HepG2 (cell line): Measurements from ENCODE around the gene TBRG4. TPM values are rescaled to one million over a fixed set of nuclear protein-coding genes. Genes with fewer than 3 reads are reported as not detected.

Experiments used
- ATAC-seq: fragments of 200-7000 bp; cut with Tn5 transposase; 3 replicates; pipeline ENCODE4 v1.9.1; 2020; ENCODE audit warnings: mild to moderate bottlenecking, moderate library complexity
- BruUV-seq: library from RNA; stranded (reverse); fragments of 400-500 nt; replicated peaks from 2 replicates; lab custom pipeline; 2021; lab: Mats Ljungman, UMichigan
- CTCF ChIA-PET: fragments of 300-600 bp; formaldehyde crosslinking; extraction: SDS; loops from one replicate; lab custom pipeline; 2021; ENCODE audit warnings: low total read pairs, inconsistent platforms, low intra/inter-chr PET ratio; lab: Yijun Ruan, JAX
- POLR2A ChIA-PET: fragments of 350-600 bp; sonication (Branson Sonifier 250); formaldehyde crosslinking; loops from one replicate; lab custom pipeline; 2020; ENCODE audit warnings: antibody characterized with exemption, inconsistent platforms; lab: Yijun Ruan, JAX
- DNase-seq: peaks from one replicate; pipeline ENCODE4 v3.0.0-alpha.2; 2015; ENCODE audit warnings: low spot score
- FAIRE-seq: peaks from 3 replicates; lab custom pipeline; 2011; peaks lifted over from hg19 to GRCh38; lab: Jason Lieb, UNC
- H2AFZ ChIP-seq: one replicate; pipeline ENCODE4 v1.6.1; 2011; ENCODE audit warnings: low read length, inconsistent platforms
- H3K27ac ChIP-seq: fragments of 300-600 bp; 3 replicates; pipeline ENCODE4 v1.8.0; 2011; ENCODE audit warnings: mixed run types, mild to moderate bottlenecking, mixed read lengths, low read length, inconsistent platforms; ENCODE audit not compliant: insufficient read depth; ENCODE audit errors: extremely low read length
- H3K27me3 ChIP-seq, 2 experiments: fragments of 200-600 bp in 1 of 2; 2 replicates in 1 of 2; 3 replicates in 1 of 2; pipeline versions ENCODE4 v1.6.0 to v1.8.0; 2011; ENCODE audit warnings: low read length in 2 of 2, mild to moderate bottlenecking in 2 of 2, moderate library complexity in 2 of 2, inconsistent platforms in 1 of 2; ENCODE audit not compliant: insufficient read depth in 2 of 2, control insufficient read depth in 1 of 2
- H3K36me3 ChIP-seq, 2 experiments: fragments of 200-600 bp in 1 of 2; replicated peaks in 1 of 2; 2 replicates in 1 of 2; 3 replicates in 1 of 2; pipeline versions ENCODE4 v1.5.1 to v1.8.0; 2011; ENCODE audit warnings: low read length in 2 of 2, inconsistent platforms in 1 of 2; ENCODE audit not compliant: insufficient read depth in 2 of 2, control insufficient read depth in 1 of 2
- H3K4me1 ChIP-seq: 2 replicates; pipeline ENCODE4 v1.5.1; 2012; ENCODE audit warnings: low read length, inconsistent platforms; ENCODE audit not compliant: insufficient read depth
- H3K4me2 ChIP-seq: 2 replicates; pipeline ENCODE4 v1.6.0; 2011; ENCODE audit warnings: low read depth, low read length, inconsistent platforms
- H3K4me3 ChIP-seq, 3 experiments: fragments of 200-600 bp in 1 of 3; sonication (generic), shearing (Covaris generic) in 1 of 3; replicated peaks in 1 of 3; 2 replicates each; pipeline ENCODE4 v1.5.1; 2011 to 2016; ENCODE audit warnings: low read length in 3 of 3, inconsistent platforms in 2 of 3, low read depth in 2 of 3, mild to moderate bottlenecking in 2 of 3, control low read depth in 1 of 3, mixed read lengths in 1 of 3; ENCODE audit not compliant: insufficient read depth in 1 of 3
- H3K79me2 ChIP-seq: one replicate; pipeline ENCODE4 v1.6.1; 2011; ENCODE audit warnings: low read length, inconsistent platforms; ENCODE audit not compliant: insufficient read depth
- H3K9ac ChIP-seq: 2 replicates; pipeline ENCODE4 v1.6.0; 2011; ENCODE audit warnings: mild to moderate bottlenecking, low read depth, low read length, inconsistent platforms; ENCODE audit not compliant: insufficient read depth
- H3K9me3 ChIP-seq: 2 replicates; pipeline ENCODE4 v1.5.1; 2012; ENCODE audit warnings: mild to moderate bottlenecking, low read length
- H4K20me1 ChIP-seq: 2 replicates; pipeline ENCODE4 v1.6.0; 2011; ENCODE audit warnings: inconsistent platforms, mild to moderate bottlenecking, low read length, moderate library complexity; ENCODE audit not compliant: insufficient read depth
- ARNT2 ChIP-seq: sonication (generic); formaldehyde crosslinking; IDR thresholded peaks from 2 replicates; pipeline ENCODE4 v1.8.0; 2022; ENCODE audit warnings: mild to moderate bottlenecking, low read depth, missing genetic modification reagents, moderate library complexity
- ATAD3A ChIP-seq: sonication (generic); formaldehyde crosslinking; IDR thresholded peaks from 2 replicates; pipeline ENCODE4 v1.4.0; 2020; ENCODE audit warnings: missing genetic modification reagents
- ATF7 ChIP-seq, 2 experiments: fragments of 450-650 bp in 1 of 2; sonication (generic) in 1 of 2; formaldehyde crosslinking in 1 of 2; IDR thresholded peaks; 2 replicates each; pipeline versions ENCODE4 v1.4.0 to v1.6.1; 2016 to 2020; ENCODE audit warnings: antibody characterized with exemption in 1 of 2, mild to moderate bottlenecking in 1 of 2, missing genetic modification reagents in 1 of 2
- CSRNP2 ChIP-seq: sonication (generic); formaldehyde crosslinking; conservative IDR thresholded peaks from 2 replicates; pipeline ENCODE4 v1.8.0; 2022; ENCODE audit warnings: low read depth, missing genetic modification reagents
- E2F1 ChIP-seq: sonication (generic); formaldehyde crosslinking; IDR thresholded peaks from 2 replicates; pipeline ENCODE4 v1.5.0; 2020; ENCODE audit warnings: missing genetic modification reagents
- FOXP4 ChIP-seq: sonication (generic); formaldehyde crosslinking; IDR thresholded peaks from 2 replicates; pipeline ENCODE4 v1.4.0; 2020; ENCODE audit warnings: missing genetic modification reagents
- JUNB ChIP-seq: sonication (generic); formaldehyde crosslinking; IDR thresholded peaks from 2 replicates; pipeline ENCODE4 v1.8.0; 2022; ENCODE audit warnings: missing genetic modification reagents, mild to moderate bottlenecking, borderline replicate concordance
- NR2F2 ChIP-seq: IDR thresholded peaks from 2 replicates; pipeline ENCODE4 v1.6.1; 2012; ENCODE audit warnings: low read depth, inconsistent platforms, borderline replicate concordance
- RBM39 ChIP-seq: fragments of 200-400 bp; formaldehyde crosslinking; IDR thresholded peaks from one replicate; pipeline ENCODE4 v1.6.1; 2018; ENCODE audit warnings: antibody characterized with exemption, mild to moderate bottlenecking, low read depth, low read length; ENCODE audit not compliant: poor library complexity, severe bottlenecking
- RORA ChIP-seq: sonication (generic); formaldehyde crosslinking; IDR thresholded peaks from 2 replicates; pipeline ENCODE4 v1.5.0; 2020; ENCODE audit warnings: mild to moderate bottlenecking, missing genetic modification reagents, moderate library complexity
- SMARCC2 ChIP-seq: fragments of 450-650 bp; IDR thresholded peaks from 2 replicates; pipeline ENCODE4 v1.6.1; 2017; ENCODE audit warnings: antibody characterized with exemption, mild to moderate bottlenecking
- SP5 ChIP-seq: IDR thresholded peaks from 2 replicates; pipeline ENCODE4 v1.6.1; 2016; ENCODE audit warnings: low read depth, borderline replicate concordance
- SRSF4 ChIP-seq: fragments of 200-400 bp; formaldehyde crosslinking; IDR thresholded peaks from one replicate; pipeline ENCODE4 v1.6.1; 2018; ENCODE audit warnings: mild to moderate bottlenecking, low read depth, low read length, moderate library complexity; ENCODE audit not compliant: poor library complexity, severe bottlenecking
- ZNF124 ChIP-seq: sonication (generic); formaldehyde crosslinking; IDR thresholded peaks from 2 replicates; pipeline ENCODE4 v1.4.0; 2020; ENCODE audit warnings: missing genetic modification reagents
- ZNF337 ChIP-seq: sonication (generic); formaldehyde crosslinking; IDR thresholded peaks from 2 replicates; pipeline ENCODE4 v1.5.1; 2020; ENCODE audit warnings: missing genetic modification reagents, low read depth, mild to moderate bottlenecking, borderline replicate concordance
- ZNF562 ChIP-seq: sonication (generic); formaldehyde crosslinking; IDR thresholded peaks from 2 replicates; pipeline ENCODE4 v1.8.0; 2022; ENCODE audit warnings: missing genetic modification reagents, borderline replicate concordance
- whole genome bisulfite sequencing: methylation state at CpG from one replicate; pipeline ENCODE4 v1.1.6; 2017; ENCODE audit warnings: low lambda C conversion rate; 5-methylcytosine and 5-hydroxymethylcytosine counted together
- in situ Hi-C: cut with HindIII; loops from 2 replicates; pipeline ENCODE4 v1.10.0; 2017; ENCODE audit warnings: low pct_unique_long_range_greater_than_20kb; ENCODE audit not compliant: extremely low pct_ligation_motif_present
- intact Hi-C: fragments of 100-400 bp; cut with micrococcal nuclease; formaldehyde crosslinking; loops from one replicate; pipeline ENCODE4 v1.10.0; 2022; ENCODE audit not compliant: unreplicated experiment
- polyA plus RNA-seq, 8 experiments: library from polyadenylated mRNA; depleted of rRNA in 3 of 8; stranded (reverse) in 7 of 8; unstranded in 1 of 8; fragments of >200 nt; fragmentation: Illumina TruSeq in 4 of 8; extraction: Trizol in 4 of 8; gene quantifications; 2 replicates each; pipeline versions ENCODE4 v1.2.1 to v1.2.3, GENCODE V29; 2011 to 2016; ENCODE audit warnings: low read depth in 4 of 8, missing spikeins in 1 of 8, mixed read lengths in 1 of 8; ENCODE audit not compliant: insufficient read depth in 1 of 8
- total RNA-seq, 5 experiments: library from RNA; depleted of rRNA; stranded (reverse); fragments of >200 nt; fragmentation: Illumina TruSeq; extraction: Trizol; gene quantifications; 2 replicates each; pipeline ENCODE4 v1.2.3, GENCODE V29; 2016; ENCODE audit warnings: low read depth in 1 of 5
- TF ChIP-seq, protein P1 (sequence below): sonication (generic); formaldehyde crosslinking; IDR thresholded peaks from 2 replicates; pipeline ENCODE4 v1.5.0; 2020; ENCODE audit warnings: missing genetic modification reagents, mild to moderate bottlenecking, borderline replicate concordance

The TBRG4 gene
- total and polyA plus RNA-seq, 2 of the 13 experiments (the other 11 are each of a cell fraction or from before 2014, with no cell fraction given) = 87.8 to 107 TPM

GRCh38 chr7:45133877-45134276, 22.4 kb upstream of the TBRG4 start:
- peaks cover 5 to 32% of the 10 kb centered on the region in 2 experiments; a peak in 3 of 5 replicates for H3K27me3 ChIP-seq
- no peaks in the 10 kb centered on the region for H3K9me3 ChIP-seq
- FAIRE-seq (no peak), DNase-seq (no peak), ATAC-seq (no peak; the same call in 2 of the 3 replicates)
- no peak overlapping the region for H3K27ac ChIP-seq
- 47% methylated on average over 6 of the region's 7 CpGs for WGBS
- no peak overlapping the region for H3K9ac ChIP-seq
- no peak overlapping the region for H3K4me3 ChIP-seq
- ChIA-PET POLR2A (no interaction called here), CTCF (interaction anchor here (0.5 to 3.3 kb wide), 2 partner anchors 61 to 167 kb away, joined by 3 to 35 read pairs; no protein-coding TSS in a partner anchor)
- H3K79me2 ChIP-seq = no peaks in the 10 kb centered on the region
- H3K36me3 ChIP-seq = no peaks in the 10 kb centered on the region
- 0 out of 2 replicates have a peak, but pooled peaks cover 4% of the 10 kb centered on the region for H3K4me1 ChIP-seq
- in situ Hi-C loops = loop anchor here (10.0 kb wide), 1 partner anchor 279 kb away; no protein-coding TSS in a partner anchor
- BruUV-seq = no TSS peak
- no peak overlapping the region for H2AFZ ChIP-seq
- H3K4me2 ChIP-seq = no peak overlapping the region
- H4K20me1 ChIP-seq = no peaks in the 10 kb centered on the region
- intact Hi-C loops = no loop called here
- TF ChIP-seq RBM39 (no peak), ZNF562 (CRISPR knock-in tag) (no peak), ZNF124 (no peak), JUNB (no peak), SP5 (CRISPR knock-in tag) (no peak), ATAD3A (CRISPR knock-in tag) (no peak), ARNT2 (no peak), SRSF4 (no peak), ZNF337 (CRISPR knock-in tag) (no peak), SMARCC2 (no peak), FOXP4 (CRISPR knock-in tag) (no peak), ATF7 (IDR thresholded peaks at IDR 0.05) (no peak), ATF7 (CRISPR knock-in tag; IDR thresholded peaks at IDR 0.05) (no peak), E2F1 (CRISPR knock-in tag) (no peak), CSRNP2 (CRISPR knock-in tag) (no peak), RORA (CRISPR knock-in tag) (no peak), NR2F2 (no peak)
- TF ChIP-seq, protein P1, sequence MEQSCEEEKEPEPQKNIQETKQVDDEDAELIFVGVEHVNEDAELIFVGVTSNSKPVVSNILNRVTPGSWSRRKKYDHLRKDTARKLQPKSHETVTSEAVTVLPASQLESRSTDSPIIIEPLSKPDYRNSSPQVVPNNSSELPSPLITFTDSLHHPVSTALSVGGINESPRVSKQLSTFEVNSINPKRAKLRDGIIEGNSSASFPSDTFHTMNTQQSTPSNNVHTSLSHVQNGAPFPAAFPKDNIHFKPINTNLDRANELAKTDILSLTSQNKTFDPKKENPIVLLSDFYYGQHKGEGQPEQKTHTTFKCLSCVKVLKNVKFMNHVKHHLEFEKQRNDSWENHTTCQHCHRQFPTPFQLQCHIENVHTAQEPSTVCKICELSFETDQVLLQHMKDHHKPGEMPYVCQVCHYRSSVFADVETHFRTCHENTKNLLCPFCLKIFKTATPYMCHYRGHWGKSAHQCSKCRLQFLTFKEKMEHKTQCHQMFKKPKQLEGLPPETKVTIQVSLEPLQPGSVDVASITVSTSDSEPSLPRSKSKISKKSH (CRISPR knock-in tag) = no peak
